ENCODE results near the gene IPO7. TPM values are rescaled to one million over a fixed set of nuclear protein-coding genes. Genes with fewer than 3 reads are reported as not detected.

IPO7 gene
- total and polyA plus RNA-seq, 4 donors = 6.4 to 47.1 (median 32.2) TPM

GRCh38 chr11:9479899-9480298 is 95.4 kb downstream of the IPO7 start:
- no peaks in the 10 kb centered on the region for H3K9me3 ChIP-seq (ENCODE audit: control insufficient read depth in 4 of 4, low read length in 3 of 4)
- H3K4me1 ChIP-seq (ENCODE audit: control insufficient read depth in 4 of 4, insufficient read depth in 4 of 4, low read length in 3 of 4) = no peaks in the 10 kb centered on the region
- H3K9ac ChIP-seq (ENCODE audit: low read depth in 1 of 2, low read length in 2 of 2) = no peak overlapping the region
- TF ChIP-seq HNF4G (IDR thresholded peaks at IDR 0.05) (no peak), JUND (IDR thresholded peaks at IDR 0.05) (no peak), FOXA1 (IDR thresholded peaks at IDR 0.05) (no peak), TAF1 (conservative IDR thresholded peaks at IDR 0.05) (no peak)
- TF ChIP-seq, protein P1, sequence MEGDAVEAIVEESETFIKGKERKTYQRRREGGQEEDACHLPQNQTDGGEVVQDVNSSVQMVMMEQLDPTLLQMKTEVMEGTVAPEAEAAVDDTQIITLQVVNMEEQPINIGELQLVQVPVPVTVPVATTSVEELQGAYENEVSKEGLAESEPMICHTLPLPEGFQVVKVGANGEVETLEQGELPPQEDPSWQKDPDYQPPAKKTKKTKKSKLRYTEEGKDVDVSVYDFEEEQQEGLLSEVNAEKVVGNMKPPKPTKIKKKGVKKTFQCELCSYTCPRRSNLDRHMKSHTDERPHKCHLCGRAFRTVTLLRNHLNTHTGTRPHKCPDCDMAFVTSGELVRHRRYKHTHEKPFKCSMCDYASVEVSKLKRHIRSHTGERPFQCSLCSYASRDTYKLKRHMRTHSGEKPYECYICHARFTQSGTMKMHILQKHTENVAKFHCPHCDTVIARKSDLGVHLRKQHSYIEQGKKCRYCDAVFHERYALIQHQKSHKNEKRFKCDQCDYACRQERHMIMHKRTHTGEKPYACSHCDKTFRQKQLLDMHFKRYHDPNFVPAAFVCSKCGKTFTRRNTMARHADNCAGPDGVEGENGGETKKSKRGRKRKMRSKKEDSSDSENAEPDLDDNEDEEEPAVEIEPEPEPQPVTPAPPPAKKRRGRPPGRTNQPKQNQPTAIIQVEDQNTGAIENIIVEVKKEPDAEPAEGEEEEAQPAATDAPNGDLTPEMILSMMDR (IDR thresholded peaks at IDR 0.05; ENCODE audit: low read depth, low read length, missing input control) = no peak
- TF ChIP-seq, protein P2, sequence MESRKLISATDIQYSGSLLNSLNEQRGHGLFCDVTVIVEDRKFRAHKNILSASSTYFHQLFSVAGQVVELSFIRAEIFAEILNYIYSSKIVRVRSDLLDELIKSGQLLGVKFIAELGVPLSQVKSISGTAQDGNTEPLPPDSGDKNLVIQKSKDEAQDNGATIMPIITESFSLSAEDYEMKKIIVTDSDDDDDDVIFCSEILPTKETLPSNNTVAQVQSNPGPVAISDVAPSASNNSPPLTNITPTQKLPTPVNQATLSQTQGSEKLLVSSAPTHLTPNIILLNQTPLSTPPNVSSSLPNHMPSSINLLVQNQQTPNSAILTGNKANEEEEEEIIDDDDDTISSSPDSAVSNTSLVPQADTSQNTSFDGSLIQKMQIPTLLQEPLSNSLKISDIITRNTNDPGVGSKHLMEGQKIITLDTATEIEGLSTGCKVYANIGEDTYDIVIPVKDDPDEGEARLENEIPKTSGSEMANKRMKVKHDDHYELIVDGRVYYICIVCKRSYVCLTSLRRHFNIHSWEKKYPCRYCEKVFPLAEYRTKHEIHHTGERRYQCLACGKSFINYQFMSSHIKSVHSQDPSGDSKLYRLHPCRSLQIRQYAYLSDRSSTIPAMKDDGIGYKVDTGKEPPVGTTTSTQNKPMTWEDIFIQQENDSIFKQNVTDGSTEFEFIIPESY (IDR thresholded peaks at IDR 0.05) = no peak
- no peak for DNase-seq (ENCODE audit: low spot score)
- 82% methylated on average over 2 of the region's 2 CpGs for WGBS
- no peak overlapping the region for H3K27ac ChIP-seq (ENCODE audit: low read depth in 1 of 2, low read length in 2 of 2)
- no peak overlapping the region for H3K4me3 ChIP-seq (ENCODE audit: low read depth in 1 of 3, low read length in 3 of 3)
- no peaks in the 10 kb centered on the region for H3K27me3 ChIP-seq (ENCODE audit: control insufficient read depth in 4 of 4, insufficient read depth in 4 of 4, low read length in 3 of 4)
- H3K36me3 ChIP-seq (ENCODE audit: control insufficient read depth in 4 of 4, insufficient read depth in 3 of 4, low read depth in 1 of 4, low read length in 3 of 4) = peaks cover 6 to 34% (median 21%) of the 10 kb centered on the region in 4 donors

- Histone ChIP-seq H3K36me3 (ENCODE audit: control insufficient read depth in 4 of 4, insufficient read depth in 3 of 4, low read depth in 1 of 4, low read length in 3 of 4) (peaks cover 7 to 15% (median 9%) of the 10 kb centered on the region in 4 donors), H3K27ac (ENCODE audit: low read depth in 1 of 2, low read length in 2 of 2) (no peak overlapping the region), H3K4me3 (ENCODE audit: low read depth in 1 of 3, low read length in 3 of 3) (no peak overlapping the region), H3K4me1 (ENCODE audit: control insufficient read depth in 4 of 4, insufficient read depth in 4 of 4, low read length in 3 of 4) (no peaks in the 10 kb centered on the region), H3K27me3 (ENCODE audit: control insufficient read depth in 4 of 4, insufficient read depth in 4 of 4, low read length in 3 of 4) (no peaks in the 10 kb centered on the region), H3K9ac (ENCODE audit: low read depth in 1 of 2, low read length in 2 of 2) (no peak overlapping the region), H3K9me3 (ENCODE audit: control insufficient read depth in 4 of 4, low read length in 3 of 4) (no peaks in the 10 kb centered on the region)
- TF ChIP-seq GABPA (IDR thresholded peaks at IDR 0.05 in 1 of 2, conservative IDR thresholded peaks at IDR 0.05 in 1 of 2) (no peak), EGR1 (IDR thresholded peaks at IDR 0.05; ENCODE audit: low read depth in 2 of 2) (no peak)
- TF ChIP-seq, protein P3, sequence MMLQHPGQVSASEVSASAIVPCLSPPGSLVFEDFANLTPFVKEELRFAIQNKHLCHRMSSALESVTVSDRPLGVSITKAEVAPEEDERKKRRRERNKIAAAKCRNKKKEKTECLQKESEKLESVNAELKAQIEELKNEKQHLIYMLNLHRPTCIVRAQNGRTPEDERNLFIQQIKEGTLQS (IDR thresholded peaks at IDR 0.05) = no peak
- no peak for DNase-seq (ENCODE audit: low spot score)
- WGBS = 94% methylated on average over 3 of the region's 3 CpGs
Measured at GRCh38 chr11:9489080-9489765, 104.8 kb downstream of the IPO7 start.

DNA sequence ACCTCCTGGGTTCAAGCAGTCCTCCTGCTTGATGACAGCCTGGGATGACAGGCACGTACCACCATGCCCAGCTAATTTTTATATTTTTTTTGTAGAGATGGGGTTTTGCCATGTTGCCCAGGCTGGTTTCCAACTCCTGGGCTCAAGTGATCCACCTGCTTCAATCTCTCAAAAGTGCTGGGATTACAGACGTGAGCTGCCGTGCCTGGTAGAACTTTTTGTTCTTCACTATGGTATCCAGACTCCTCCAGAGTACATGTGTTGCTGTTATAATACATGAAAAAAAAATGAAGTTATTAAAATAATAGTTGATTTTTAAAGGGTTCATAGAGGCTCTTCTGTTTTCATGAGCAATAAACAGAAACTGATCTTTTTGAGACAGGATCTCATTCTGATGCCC is 105.9 kb downstream of the IPO7 start:
- H3K9me3 ChIP-seq (ENCODE audit: control insufficient read depth in 4 of 4, low read length in 3 of 4) = no peaks in the 10 kb centered on the region
- no peak for DNase-seq (ENCODE audit: low spot score)
- H3K4me3 ChIP-seq (ENCODE audit: low read depth in 1 of 3, low read length in 3 of 3) = no peak overlapping the region
- no peaks in the 10 kb centered on the region for H3K4me1 ChIP-seq (ENCODE audit: control insufficient read depth in 4 of 4, insufficient read depth in 4 of 4, low read length in 3 of 4)
- peaks cover 5 to 19% (median 9%) of the 10 kb centered on the region in 4 donors for H3K36me3 ChIP-seq (ENCODE audit: control insufficient read depth in 4 of 4, insufficient read depth in 3 of 4, low read depth in 1 of 4, low read length in 3 of 4)
- WGBS = 95% methylated on average over 3 of the region's 3 CpGs
- H3K27ac ChIP-seq (ENCODE audit: low read depth in 1 of 2, low read length in 2 of 2) = no peak overlapping the region
- H3K27me3 ChIP-seq (ENCODE audit: control insufficient read depth in 4 of 4, insufficient read depth in 4 of 4, low read length in 3 of 4) = no peaks in the 10 kb centered on the region
- no peak overlapping the region for H3K9ac ChIP-seq (ENCODE audit: low read depth in 1 of 2, low read length in 2 of 2)
- no peak for TF ChIP-seq FOXA2 (IDR thresholded peaks at IDR 0.05)
- TF ChIP-seq NR2F2 (IDR thresholded peaks at IDR 0.05) = no peak
- TF ChIP-seq TAF1 (conservative IDR thresholded peaks at IDR 0.05) = no peak
- no peak for TF ChIP-seq FOXA1 (IDR thresholded peaks at IDR 0.05)
- TF ChIP-seq EGR1 (IDR thresholded peaks at IDR 0.05; ENCODE audit: low read depth in 2 of 2) = no peak
- TF ChIP-seq, protein P4, sequence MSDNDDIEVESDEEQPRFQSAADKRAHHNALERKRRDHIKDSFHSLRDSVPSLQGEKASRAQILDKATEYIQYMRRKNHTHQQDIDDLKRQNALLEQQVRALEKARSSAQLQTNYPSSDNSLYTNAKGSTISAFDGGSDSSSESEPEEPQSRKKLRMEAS (IDR thresholded peaks at IDR 0.05) = no peak
- no peak for TF ChIP-seq GABPA (IDR thresholded peaks at IDR 0.05 in 1 of 2, conservative IDR thresholded peaks at IDR 0.05 in 1 of 2)
- TF ChIP-seq, protein P1 (IDR thresholded peaks at IDR 0.05; ENCODE audit: low read depth, low read length, missing input control) = no peak
- TF ChIP-seq, protein P3 (IDR thresholded peaks at IDR 0.05) = no peak
- no peak for TF ChIP-seq SP1 (IDR thresholded peaks at IDR 0.05)
- TF ChIP-seq HNF4A (conservative IDR thresholded peaks at IDR 0.05) = no peak
- TF ChIP-seq, protein P2 (IDR thresholded peaks at IDR 0.05) = no peak
